Fibroblast of lung (primary cell): Measurements from ENCODE around the gene PIN1.

ENCODE experiments used
- CTCF ChIP-seq, 2 donors: IDR thresholded peaks in 1 of 2; conservative IDR thresholded peaks in 1 of 2; 1 replicate in 1 of 2; 2 replicates in 1 of 2; pipeline ENCODE4 v1.5.1; 2011 to 2012; ENCODE audit warnings: low read length in 2 of 2, control low read depth in 1 of 2, inconsistent platforms in 1 of 2, low read depth in 1 of 2, mild to moderate bottlenecking in 1 of 2
- EZH2 ChIP-seq: IDR thresholded peaks from 2 replicates; pipeline ENCODE4 v1.5.1; 2012; ENCODE audit warnings: low read length, control low read depth, mild to moderate bottlenecking; ENCODE audit errors: missing control alignments

DNA sequence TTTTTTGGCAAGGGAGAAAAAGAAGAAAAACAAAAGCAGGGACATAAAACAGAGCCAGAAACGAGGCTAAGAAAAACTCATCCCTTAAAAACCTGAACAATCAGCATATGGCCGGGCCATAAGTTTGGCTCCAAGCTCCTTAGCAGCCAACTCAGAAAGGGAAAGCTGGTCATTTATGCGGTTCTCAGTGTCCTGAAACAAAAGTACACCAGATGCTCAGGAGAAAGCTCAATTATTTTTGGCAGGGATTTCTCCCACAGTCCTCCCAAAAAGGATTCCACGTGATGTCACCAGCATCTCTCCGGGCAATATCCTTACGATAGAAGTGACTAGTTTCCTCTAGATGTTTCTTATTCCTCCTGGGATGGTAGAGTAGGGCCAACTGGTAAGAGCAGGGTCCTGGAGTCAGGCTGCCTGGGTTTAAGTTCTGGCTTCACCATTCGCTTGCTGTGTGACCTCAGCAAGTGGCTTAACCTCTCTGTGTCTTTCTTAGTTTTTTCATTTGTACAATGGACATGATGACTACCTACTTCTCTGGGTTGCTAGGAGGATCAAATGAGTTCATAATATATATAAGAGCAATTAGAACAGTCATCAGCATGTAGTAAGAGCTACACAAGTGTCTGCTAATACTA, 34.0 kb downstream of the PIN1 start:
- TF ChIP-seq CTCF (conservative IDR thresholded peaks at IDR 0.05 in 1 of 2, IDR thresholded peaks at IDR 0.05 in 1 of 2; ENCODE audit: low read depth in 1 of 2, low read length in 2 of 2) (no peak), EZH2 (no peak)
